ENCODE measurements around the gene USP3. TPM values are rescaled to one million over a fixed set of nuclear protein-coding genes. Genes with fewer than 3 reads are reported as not detected.

USP3 gene
- total RNA-seq, 4 donors from 2014 or later: 27.3 to 52.8 (median 32.2) TPM

DNA sequence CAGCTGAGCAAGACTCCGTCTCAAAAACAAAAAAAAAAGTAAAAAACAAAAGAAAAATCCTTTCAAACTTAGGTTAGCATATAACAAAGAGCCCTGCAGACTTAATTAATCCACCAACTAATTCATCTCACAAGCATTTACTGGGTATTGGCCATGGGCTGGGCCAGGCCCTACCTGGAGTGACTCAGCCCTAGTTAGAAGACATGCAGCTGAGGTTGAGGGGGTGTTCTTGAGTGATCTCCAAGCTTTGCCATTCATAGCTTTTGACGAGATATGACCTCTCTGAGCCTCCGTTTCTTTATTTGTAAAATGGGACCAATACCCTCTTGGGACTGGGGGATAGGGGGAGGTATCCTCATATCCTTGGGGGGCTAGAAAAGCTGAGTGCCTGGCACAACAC lies 100.6 kb downstream of the USP3 start:
- no peaks in the 10 kb centered on the region for H3K9me3 ChIP-seq
- 47 to 60% methylated on average over 3 of the region's 3 CpGs for WGBS, 2 donors
- no peak overlapping the region for H3K4me3 ChIP-seq
- H3K27me3 ChIP-seq: no peaks in the 10 kb centered on the region
- TF ChIP-seq, protein P1, sequence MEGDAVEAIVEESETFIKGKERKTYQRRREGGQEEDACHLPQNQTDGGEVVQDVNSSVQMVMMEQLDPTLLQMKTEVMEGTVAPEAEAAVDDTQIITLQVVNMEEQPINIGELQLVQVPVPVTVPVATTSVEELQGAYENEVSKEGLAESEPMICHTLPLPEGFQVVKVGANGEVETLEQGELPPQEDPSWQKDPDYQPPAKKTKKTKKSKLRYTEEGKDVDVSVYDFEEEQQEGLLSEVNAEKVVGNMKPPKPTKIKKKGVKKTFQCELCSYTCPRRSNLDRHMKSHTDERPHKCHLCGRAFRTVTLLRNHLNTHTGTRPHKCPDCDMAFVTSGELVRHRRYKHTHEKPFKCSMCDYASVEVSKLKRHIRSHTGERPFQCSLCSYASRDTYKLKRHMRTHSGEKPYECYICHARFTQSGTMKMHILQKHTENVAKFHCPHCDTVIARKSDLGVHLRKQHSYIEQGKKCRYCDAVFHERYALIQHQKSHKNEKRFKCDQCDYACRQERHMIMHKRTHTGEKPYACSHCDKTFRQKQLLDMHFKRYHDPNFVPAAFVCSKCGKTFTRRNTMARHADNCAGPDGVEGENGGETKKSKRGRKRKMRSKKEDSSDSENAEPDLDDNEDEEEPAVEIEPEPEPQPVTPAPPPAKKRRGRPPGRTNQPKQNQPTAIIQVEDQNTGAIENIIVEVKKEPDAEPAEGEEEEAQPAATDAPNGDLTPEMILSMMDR (IDR thresholded peaks at IDR 0.05): no peak
- no peak for TF ChIP-seq POLR2A (IDR thresholded peaks at IDR 0.05)
- H3K4me1 ChIP-seq: peaks cover 3 to 53% (median 20%) of the 10 kb centered on the region in 3 donors
- DNase-seq: no peak
- H3K27ac ChIP-seq: peak overlapping the region in 1 of 4 donors; percentile 13
- H3K36me3 ChIP-seq: peaks cover 0 to 39% (median 0%) of the 10 kb centered on the region in 3 donors
- intact Hi-C loops (cut with DNase I): loop anchor here (10.0 kb wide), 1 partner anchor 460 kb away; no protein-coding TSS in a partner anchor

- TF ChIP-seq, protein P1 (IDR thresholded peaks at IDR 0.05): no peak
- TF ChIP-seq POLR2A (IDR thresholded peaks at IDR 0.05): no peak
- Histone ChIP-seq H3K4me3 (no peak overlapping the region), H3K27ac (peak overlapping the region in 2 of 4 donors; percentile 13 to 26), H3K36me3 (peaks cover 0 to 39% (median 0%) of the 10 kb centered on the region in 3 donors), H3K4me1 (peaks cover 6 to 55% (median 26%) of the 10 kb centered on the region in 3 donors), H3K9me3 (no peaks in the 10 kb centered on the region), H3K27me3 (no peaks in the 10 kb centered on the region)
- intact Hi-C loops (cut with DNase I): loop anchor here (10.0 kb wide), 1 partner anchor 459 kb away; no protein-coding TSS in a partner anchor
- WGBS, 2 donors: 59 to 70% methylated on average over 3 to 7 of the region's 7 CpGs
- no peak for DNase-seq
Measured at GRCh38 chr15:63605816-63606215, 101.4 kb downstream of the USP3 start.

GRCh38 chr15:63606308-63606707 lies 101.9 kb downstream of the USP3 start:
- Histone ChIP-seq H3K27me3 (no peaks in the 10 kb centered on the region), H3K27ac (peak overlapping the region in 1 of 4 donors; percentile 0), H3K4me3 (no peak overlapping the region), H3K4me1 (peaks cover 8 to 60% (median 29%) of the 10 kb centered on the region in 3 donors), H3K9me3 (no peaks in the 10 kb centered on the region), H3K36me3 (peaks cover 0 to 41% (median 0%) of the 10 kb centered on the region in 3 donors)
- TF ChIP-seq, protein P1 (IDR thresholded peaks at IDR 0.05): no peak
- intact Hi-C loops (cut with DNase I): loop anchor here (10.0 kb wide), 1 partner anchor 458 kb away; no protein-coding TSS in a partner anchor
- DNase-seq: no peak
- WGBS, 2 donors: 51 to 75% methylated on average over 2 of the region's 2 CpGs

DNA sequence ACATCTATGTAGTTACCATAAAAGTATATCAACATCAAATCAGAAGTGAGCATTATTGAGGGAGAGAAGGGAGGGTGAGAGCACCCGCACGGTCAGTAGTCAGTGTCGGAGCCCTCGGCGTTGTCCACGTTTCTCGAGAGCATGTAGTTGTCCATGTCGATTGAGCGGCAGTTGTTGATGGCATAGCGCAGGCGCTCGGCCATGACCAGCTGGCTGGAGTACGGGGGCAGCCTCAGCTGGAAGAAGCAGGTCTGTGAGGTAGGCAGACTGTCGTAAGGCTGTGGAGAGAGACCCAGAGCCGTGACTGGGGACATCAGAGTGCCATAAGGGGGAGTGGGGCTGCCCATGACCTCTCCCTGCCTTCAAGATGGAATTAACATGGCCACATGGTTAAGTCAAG lies 104.6 kb downstream of the USP3 start:
- H3K27me3 ChIP-seq: no peaks in the 10 kb centered on the region
- WGBS, 2 donors: 91 to 98% methylated on average over 14 to 15 of the region's 15 CpGs
- no peaks in the 10 kb centered on the region for H3K9me3 ChIP-seq
- no peak overlapping the region for H3K4me3 ChIP-seq
- H3K36me3 ChIP-seq: peaks cover 0 to 68% (median 0%) of the 10 kb centered on the region in 3 donors
- TF ChIP-seq POLR2A (IDR thresholded peaks at IDR 0.05): no peak
- TF ChIP-seq, protein P1 (IDR thresholded peaks at IDR 0.05): no peak
- no peak for DNase-seq
- intact Hi-C loops (cut with DNase I): loop anchor here (10.0 kb wide), 1 partner anchor 456 kb away; no protein-coding TSS in a partner anchor
- no peak overlapping the region for H3K27ac ChIP-seq
- peaks cover 8 to 48% (median 22%) of the 10 kb centered on the region in 3 donors for H3K4me1 ChIP-seq

DNA sequence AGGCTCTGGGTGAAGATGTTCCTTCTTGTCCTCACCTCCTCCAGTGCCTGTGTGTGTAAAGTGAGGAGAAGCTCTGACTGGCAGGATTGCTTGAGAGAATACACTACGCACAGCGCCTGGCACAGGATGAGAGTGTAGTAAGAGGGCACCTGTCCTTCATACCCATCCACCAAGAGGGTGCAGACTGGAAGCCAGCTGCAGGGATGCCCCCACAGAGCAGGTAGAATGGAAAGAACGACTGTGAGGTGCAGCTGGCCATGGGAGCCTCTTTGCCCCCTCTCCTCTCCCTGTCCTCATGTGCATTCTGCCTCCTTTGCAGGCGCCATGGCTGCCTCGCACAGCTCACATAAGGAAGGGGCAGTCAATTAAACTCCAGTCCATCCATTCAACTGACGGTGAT lies 105.1 kb downstream of the USP3 start:
- WGBS, 2 donors: 75 to 98% methylated on average over 5 of the region's 6 CpGs
- intact Hi-C loops (cut with DNase I): loop anchor here (10.0 kb wide), 1 partner anchor 455 kb away; no protein-coding TSS in a partner anchor
- peaks cover 0 to 72% (median 0%) of the 10 kb centered on the region in 3 donors for H3K36me3 ChIP-seq
- peaks cover 8 to 47% (median 22%) of the 10 kb centered on the region in 3 donors for H3K4me1 ChIP-seq
- no peak for TF ChIP-seq POLR2A (IDR thresholded peaks at IDR 0.05)
- TF ChIP-seq, protein P1 (IDR thresholded peaks at IDR 0.05): no peak
- H3K9me3 ChIP-seq: no peaks in the 10 kb centered on the region
- no peak for DNase-seq
- no peak overlapping the region for H3K4me3 ChIP-seq
- H3K27ac ChIP-seq: peak overlapping the region in 1 of 4 donors; percentile 63
- H3K27me3 ChIP-seq: no peaks in the 10 kb centered on the region

Data from esophagus squamous epithelium (tissue), 5 donors.